Neural cell (in vitro differentiated cells): Measurements from ENCODE around the gene STAU1.

Experiments used
- EP300 ChIP-seq: fragments of 450-650 bp; conservative IDR thresholded peaks from 2 replicates; pipeline ENCODE4 v1.6.1; 2014; ENCODE audit warnings: antibody characterized with exemption, mild to moderate bottlenecking, moderate library complexity; ENCODE audit not compliant: poor library complexity, severe bottlenecking
- EZH2 ChIP-seq: fragments of 200-600, 300-800 bp; shearing (Covaris generic), sonication (generic); IDR thresholded peaks from 2 replicates; pipeline ENCODE4 v1.6.1; 2014; ENCODE audit warnings: antibody characterized with exemption, low read length, borderline replicate concordance, mild to moderate bottlenecking; ENCODE audit not compliant: insufficient read depth, poor library complexity, severe bottlenecking
- POLR2AphosphoS5 ChIP-seq: IDR thresholded peaks from 2 replicates; pipeline ENCODE4 v1.6.1; 2012
- RAD21 ChIP-seq: fragments of 450-650 bp; conservative IDR thresholded peaks from 2 replicates; pipeline ENCODE4 v1.6.1; 2014; ENCODE audit warnings: antibody characterized with exemption, mild to moderate bottlenecking, moderate library complexity
- SMC3 ChIP-seq: fragments of 450-650 bp; conservative IDR thresholded peaks from 2 replicates; pipeline ENCODE4 v1.6.1; 2014; ENCODE audit warnings: antibody characterized with exemption, mild to moderate bottlenecking, moderate library complexity; ENCODE audit not compliant: poor library complexity
- TAF1 ChIP-seq: IDR thresholded peaks from 2 replicates; pipeline ENCODE4 v1.6.1; 2012; ENCODE audit warnings: low read depth
- TF ChIP-seq, protein P1 (sequence below): fragments of 450-650 bp; IDR thresholded peaks from 2 replicates; pipeline ENCODE4 v1.5.1; 2014; ENCODE audit warnings: antibody characterized with exemption, mild to moderate bottlenecking, moderate library complexity; ENCODE audit not compliant: poor library complexity, severe bottlenecking
- TF ChIP-seq, protein P2 (sequence below): IDR thresholded peaks from 2 replicates; pipeline ENCODE4 v1.6.1; 2012; ENCODE audit warnings: borderline replicate concordance

DNA sequence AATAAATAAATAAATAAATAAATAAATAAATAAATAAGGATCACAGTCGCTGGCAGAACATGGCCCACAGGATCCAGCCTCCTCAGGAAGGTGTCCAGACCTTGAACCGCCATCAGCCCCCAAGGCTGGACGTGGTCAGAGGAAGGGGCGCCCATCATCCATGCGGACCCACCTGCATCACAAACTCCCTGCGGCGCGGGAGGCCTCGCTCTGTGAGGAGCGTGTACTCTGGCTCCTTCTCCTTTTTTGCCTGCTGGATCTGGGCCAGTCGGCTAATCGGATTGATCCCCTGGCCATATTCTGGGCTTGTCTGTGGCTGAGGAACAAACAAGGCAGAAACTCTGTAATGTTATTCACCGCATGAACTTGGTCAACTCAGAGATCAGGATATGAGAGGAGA, 65.2 kb downstream of the STAU1 start:
- TF ChIP-seq, protein P1, sequence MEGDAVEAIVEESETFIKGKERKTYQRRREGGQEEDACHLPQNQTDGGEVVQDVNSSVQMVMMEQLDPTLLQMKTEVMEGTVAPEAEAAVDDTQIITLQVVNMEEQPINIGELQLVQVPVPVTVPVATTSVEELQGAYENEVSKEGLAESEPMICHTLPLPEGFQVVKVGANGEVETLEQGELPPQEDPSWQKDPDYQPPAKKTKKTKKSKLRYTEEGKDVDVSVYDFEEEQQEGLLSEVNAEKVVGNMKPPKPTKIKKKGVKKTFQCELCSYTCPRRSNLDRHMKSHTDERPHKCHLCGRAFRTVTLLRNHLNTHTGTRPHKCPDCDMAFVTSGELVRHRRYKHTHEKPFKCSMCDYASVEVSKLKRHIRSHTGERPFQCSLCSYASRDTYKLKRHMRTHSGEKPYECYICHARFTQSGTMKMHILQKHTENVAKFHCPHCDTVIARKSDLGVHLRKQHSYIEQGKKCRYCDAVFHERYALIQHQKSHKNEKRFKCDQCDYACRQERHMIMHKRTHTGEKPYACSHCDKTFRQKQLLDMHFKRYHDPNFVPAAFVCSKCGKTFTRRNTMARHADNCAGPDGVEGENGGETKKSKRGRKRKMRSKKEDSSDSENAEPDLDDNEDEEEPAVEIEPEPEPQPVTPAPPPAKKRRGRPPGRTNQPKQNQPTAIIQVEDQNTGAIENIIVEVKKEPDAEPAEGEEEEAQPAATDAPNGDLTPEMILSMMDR: no peak
- TF ChIP-seq POLR2AphosphoS5 (no peak), TAF1 (no peak), EP300 (no peak), EZH2 (no peak), RAD21 (no peak), SMC3 (no peak)
- TF ChIP-seq, protein P2, sequence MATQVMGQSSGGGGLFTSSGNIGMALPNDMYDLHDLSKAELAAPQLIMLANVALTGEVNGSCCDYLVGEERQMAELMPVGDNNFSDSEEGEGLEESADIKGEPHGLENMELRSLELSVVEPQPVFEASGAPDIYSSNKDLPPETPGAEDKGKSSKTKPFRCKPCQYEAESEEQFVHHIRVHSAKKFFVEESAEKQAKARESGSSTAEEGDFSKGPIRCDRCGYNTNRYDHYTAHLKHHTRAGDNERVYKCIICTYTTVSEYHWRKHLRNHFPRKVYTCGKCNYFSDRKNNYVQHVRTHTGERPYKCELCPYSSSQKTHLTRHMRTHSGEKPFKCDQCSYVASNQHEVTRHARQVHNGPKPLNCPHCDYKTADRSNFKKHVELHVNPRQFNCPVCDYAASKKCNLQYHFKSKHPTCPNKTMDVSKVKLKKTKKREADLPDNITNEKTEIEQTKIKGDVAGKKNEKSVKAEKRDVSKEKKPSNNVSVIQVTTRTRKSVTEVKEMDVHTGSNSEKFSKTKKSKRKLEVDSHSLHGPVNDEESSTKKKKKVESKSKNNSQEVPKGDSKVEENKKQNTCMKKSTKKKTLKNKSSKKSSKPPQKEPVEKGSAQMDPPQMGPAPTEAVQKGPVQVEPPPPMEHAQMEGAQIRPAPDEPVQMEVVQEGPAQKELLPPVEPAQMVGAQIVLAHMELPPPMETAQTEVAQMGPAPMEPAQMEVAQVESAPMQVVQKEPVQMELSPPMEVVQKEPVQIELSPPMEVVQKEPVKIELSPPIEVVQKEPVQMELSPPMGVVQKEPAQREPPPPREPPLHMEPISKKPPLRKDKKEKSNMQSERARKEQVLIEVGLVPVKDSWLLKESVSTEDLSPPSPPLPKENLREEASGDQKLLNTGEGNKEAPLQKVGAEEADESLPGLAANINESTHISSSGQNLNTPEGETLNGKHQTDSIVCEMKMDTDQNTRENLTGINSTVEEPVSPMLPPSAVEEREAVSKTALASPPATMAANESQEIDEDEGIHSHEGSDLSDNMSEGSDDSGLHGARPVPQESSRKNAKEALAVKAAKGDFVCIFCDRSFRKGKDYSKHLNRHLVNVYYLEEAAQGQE: no peak
